RWPE1 (cell line): ENCODE results near the gene TNRC6B.

Experiments used
- CTCF ChIA-PET: fragments of 350-600 bp; sonication (Branson Sonifier 250); formaldehyde crosslinking; extraction: SDS; loops from one replicate; lab custom pipeline; 2021; lab: Yijun Ruan, JAX
- POLR2A ChIA-PET: fragments of 400-600 bp; formaldehyde crosslinking; extraction: SDS; loops from one replicate; lab custom pipeline; 2020; ENCODE audit warnings: antibody characterized with exemption; ENCODE audit not compliant: low non-redundant PET; lab: Yijun Ruan, JAX
- DNase-seq: peaks from one replicate; pipeline ENCODE4 v3.0.0; 2012; ENCODE audit warnings: low spot score
- H3K27ac ChIP-seq: fragments of 450-650 bp; 2 replicates; pipeline ENCODE4 v1.5.1; 2017
- TF ChIP-seq, protein P1 (sequence below): fragments of 450-650 bp; conservative IDR thresholded peaks from 2 replicates; pipeline ENCODE4 v1.5.1; 2017; ENCODE audit warnings: low read depth, mild to moderate bottlenecking

Gene TNRC6B

DNA sequence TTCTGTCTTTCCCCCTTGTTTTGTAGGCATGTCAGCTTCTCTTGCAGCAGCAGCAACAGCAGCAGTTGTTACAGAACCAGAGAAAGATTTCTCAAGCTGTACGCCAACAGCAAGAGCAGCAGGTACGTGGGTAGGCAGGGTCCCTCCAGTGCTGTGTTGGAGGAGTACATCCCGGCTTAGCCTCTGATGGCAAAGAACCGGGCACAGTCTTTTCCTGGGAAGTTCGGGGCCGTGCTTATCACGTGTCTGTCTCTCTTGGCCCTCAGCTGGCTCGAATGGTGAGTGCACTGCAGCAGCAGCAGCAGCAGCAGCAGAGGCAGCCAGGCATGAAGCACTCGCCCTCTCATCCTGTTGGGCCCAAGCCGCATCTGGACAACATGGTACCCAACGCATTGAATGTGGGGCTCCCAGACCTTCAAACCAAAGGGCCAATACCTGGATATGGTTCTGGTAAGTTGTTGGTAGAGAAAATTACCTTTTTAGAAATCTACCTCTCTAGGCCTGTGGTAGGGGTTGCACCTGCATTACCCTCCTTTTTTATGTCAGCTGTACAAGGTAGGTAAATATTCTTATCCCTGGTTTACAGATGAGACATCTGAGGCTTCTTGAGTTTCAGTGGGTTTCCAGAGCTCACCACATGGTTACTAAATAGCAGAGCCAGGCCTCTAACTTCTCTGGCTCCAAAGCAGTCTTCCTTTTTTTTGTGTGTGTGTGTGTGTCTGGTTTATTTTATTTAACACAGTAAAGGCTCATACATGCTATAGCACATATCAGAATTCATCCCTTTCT is 123.4 kb downstream of the TNRC6B start:
- TF ChIP-seq, protein P1, sequence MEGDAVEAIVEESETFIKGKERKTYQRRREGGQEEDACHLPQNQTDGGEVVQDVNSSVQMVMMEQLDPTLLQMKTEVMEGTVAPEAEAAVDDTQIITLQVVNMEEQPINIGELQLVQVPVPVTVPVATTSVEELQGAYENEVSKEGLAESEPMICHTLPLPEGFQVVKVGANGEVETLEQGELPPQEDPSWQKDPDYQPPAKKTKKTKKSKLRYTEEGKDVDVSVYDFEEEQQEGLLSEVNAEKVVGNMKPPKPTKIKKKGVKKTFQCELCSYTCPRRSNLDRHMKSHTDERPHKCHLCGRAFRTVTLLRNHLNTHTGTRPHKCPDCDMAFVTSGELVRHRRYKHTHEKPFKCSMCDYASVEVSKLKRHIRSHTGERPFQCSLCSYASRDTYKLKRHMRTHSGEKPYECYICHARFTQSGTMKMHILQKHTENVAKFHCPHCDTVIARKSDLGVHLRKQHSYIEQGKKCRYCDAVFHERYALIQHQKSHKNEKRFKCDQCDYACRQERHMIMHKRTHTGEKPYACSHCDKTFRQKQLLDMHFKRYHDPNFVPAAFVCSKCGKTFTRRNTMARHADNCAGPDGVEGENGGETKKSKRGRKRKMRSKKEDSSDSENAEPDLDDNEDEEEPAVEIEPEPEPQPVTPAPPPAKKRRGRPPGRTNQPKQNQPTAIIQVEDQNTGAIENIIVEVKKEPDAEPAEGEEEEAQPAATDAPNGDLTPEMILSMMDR, result no peak
- CTCF ChIA-PET, result no interaction called here
- POLR2A ChIA-PET, result no interaction called here
- DNase-seq, result no peak
- no peak overlapping the region for H3K27ac ChIP-seq

DNA sequence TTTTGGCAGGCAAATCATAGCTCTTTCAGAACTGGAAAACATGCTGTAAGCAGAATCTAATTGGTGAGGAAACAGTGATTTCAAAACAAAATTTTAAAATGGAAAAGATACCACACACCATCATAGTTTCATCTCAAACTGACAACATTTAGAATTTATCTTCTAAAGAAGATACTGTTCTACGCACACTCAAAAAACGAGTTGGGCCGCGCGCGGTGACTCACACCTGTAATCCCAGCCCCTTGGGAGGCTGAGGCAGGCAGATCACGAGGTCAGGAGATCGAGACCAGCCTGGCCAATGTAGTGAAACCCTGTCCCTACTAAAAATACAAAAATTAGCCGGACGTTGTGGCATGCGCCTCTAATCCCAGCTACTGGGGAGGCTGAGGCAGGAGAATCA is 124.4 kb downstream of the TNRC6B start:
- CTCF ChIA-PET, result no interaction called here
- no peak overlapping the region for H3K27ac ChIP-seq
- DNase-seq, result no peak
- POLR2A ChIA-PET, result no interaction called here
- TF ChIP-seq, protein P1, result no peak

DNA sequence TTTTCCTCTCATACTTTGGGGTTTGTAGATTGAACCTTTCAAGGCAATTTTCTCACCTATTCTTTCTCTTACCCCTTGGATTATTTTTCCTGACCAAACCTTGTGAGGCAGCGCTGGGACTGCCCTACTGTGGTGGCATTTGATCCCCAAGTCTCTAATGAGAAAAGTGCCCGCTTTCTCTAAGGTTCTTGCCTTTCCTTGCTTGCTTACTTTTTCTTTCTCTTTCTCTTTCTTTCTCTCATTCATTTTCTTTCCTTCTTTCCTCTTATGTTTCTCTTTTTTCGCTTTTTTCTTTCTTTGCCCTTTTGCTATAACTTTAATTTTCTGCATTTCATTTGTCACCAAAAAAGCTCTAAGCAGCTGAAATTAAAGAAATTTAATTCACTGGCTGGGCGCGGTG is 127.9 kb downstream of the TNRC6B start:
- TF ChIP-seq, protein P1, result no peak
- DNase-seq, result no peak
- CTCF ChIA-PET, result interaction anchor here (0.6 to 0.7 kb wide), 2 partner anchors 15 to 48 kb away, joined by 3 to 4 read pairs; no protein-coding TSS in a partner anchor
- no peak overlapping the region for H3K27ac ChIP-seq
- POLR2A ChIA-PET, result no interaction called here

DNA sequence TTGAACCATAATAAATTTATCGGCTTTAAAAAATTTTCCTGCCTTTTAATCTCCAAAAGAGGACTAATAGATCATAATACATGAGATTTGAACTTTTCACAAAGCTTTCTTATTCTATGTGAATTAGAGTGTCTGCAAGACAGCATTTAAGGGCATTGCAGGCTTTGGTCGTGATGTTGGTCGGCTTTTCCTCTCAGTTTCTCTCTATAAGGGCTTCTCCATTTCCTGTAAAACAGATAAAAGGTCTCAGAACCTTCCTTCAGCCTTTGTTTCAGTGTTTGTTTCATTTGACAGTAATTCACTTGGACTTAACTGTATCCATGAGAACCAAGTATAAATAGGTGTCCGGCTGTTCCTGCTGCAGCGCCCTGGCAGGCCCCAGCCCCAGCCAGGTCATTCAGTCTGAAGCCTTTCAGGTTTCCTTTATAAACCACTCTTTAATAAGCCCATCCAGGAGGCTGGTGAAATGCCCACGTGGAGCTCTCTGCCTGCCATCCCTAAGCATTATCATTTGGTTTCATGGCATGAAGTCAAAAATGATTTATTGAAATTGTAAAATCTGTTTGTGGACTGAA is 131.4 kb downstream of the TNRC6B start:
- H3K27ac ChIP-seq, result no peak overlapping the region
- ChIA-PET CTCF (no interaction called here), POLR2A (no interaction called here)
- TF ChIP-seq, protein P1, result no peak
- DNase-seq, result no peak

DNA sequence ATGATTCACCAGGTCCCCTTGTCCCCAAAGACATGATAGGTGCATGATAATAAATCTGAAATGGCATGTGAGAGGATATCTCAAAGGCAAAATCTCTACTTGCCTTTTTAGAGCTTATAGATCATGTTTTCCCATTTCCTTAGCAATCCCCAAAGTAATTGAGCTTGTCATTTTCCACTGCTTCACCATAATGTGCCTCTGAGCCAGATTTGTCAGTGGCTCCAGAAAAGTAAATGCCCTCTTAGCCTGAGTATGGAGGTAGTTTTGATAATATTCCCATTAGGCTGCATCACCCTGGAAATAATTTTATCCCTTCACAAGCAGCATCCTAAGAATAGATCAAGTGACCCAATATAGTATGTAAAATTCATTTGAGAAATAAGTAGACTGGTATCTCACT is 131.9 kb downstream of the TNRC6B start:
- no peak overlapping the region for H3K27ac ChIP-seq
- no peak for DNase-seq
- ChIA-PET CTCF (no interaction called here), POLR2A (no interaction called here)
- TF ChIP-seq, protein P1, result no peak

DNA sequence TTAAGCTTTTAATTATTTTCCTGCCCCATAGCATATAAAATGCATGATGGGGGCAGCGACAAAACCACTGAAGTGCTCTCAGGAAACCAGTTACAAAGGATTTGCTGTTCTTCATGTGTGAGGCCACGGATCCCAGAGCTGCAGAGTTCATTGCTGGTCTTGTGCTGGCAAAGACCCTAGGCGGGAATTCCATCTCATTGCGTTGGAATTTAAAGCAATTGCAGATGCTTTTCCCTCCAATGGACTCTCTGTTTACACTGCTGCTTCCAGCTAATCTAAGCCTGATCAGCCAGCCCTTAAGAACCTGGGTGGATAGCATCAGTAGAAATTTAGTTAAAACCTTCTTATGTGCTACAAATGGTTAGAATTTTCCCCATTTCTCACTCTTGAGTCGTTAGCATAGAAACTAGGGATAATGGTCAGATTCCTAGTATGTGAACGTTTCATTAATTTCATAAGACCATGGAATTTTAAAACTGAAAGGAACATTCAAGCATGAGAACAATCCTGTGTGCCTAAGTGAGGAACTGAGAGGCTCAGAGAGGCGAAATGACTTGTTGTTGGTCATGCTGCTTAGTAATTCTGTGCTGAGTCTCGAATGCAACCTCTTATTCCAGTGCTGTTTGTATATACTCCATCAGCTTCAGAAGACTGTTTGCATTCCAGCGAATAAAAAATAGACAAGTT is 132.5 kb downstream of the TNRC6B start:
- CTCF ChIA-PET, result no interaction called here
- TF ChIP-seq, protein P1, result no peak
- H3K27ac ChIP-seq, result no peak overlapping the region
- DNase-seq, result no peak
- POLR2A ChIA-PET, result no interaction called here
